ENCODE data around the gene RELT.

DNA sequence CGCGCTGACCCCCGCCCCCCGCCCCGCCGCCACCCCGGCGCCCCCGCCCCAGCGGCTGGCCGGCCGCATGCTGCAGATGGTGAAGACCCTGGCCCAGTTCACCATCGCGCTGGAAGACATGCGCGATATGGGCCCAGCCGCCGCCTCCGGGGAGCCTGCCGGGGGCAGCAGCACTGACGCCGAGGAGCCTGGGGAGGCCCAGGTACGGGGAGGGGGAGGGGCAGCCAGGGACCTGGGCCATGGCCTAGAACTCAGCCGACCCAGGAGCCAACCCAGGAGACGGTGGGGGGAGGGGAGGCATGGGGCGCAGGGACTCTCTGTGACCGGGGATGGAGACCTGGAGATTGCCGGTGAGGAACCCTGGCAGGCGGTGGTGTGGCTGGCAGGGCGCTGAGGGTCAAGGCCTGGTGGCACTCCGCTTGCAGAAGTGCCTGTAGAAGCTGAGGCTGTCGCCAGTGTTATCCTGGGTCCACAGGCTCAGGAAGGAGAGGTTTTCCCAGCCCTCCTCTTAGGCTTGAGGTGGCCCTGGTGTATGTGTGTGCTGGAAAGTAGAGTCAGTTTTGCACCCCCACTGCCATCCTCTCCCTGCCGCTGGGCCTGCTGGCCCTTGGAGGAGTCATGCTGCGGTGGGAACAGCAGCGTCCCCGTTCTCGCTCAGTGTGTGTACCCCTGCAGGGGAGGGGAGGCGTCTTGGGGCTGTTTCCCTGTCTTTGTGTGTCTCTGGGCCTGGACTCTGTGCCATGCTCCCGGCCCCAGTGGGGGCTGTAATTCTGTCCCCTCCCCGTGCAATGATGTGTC, 32.9 kb upstream of the RELT start:
- TF ChIP-seq, protein P1, sequence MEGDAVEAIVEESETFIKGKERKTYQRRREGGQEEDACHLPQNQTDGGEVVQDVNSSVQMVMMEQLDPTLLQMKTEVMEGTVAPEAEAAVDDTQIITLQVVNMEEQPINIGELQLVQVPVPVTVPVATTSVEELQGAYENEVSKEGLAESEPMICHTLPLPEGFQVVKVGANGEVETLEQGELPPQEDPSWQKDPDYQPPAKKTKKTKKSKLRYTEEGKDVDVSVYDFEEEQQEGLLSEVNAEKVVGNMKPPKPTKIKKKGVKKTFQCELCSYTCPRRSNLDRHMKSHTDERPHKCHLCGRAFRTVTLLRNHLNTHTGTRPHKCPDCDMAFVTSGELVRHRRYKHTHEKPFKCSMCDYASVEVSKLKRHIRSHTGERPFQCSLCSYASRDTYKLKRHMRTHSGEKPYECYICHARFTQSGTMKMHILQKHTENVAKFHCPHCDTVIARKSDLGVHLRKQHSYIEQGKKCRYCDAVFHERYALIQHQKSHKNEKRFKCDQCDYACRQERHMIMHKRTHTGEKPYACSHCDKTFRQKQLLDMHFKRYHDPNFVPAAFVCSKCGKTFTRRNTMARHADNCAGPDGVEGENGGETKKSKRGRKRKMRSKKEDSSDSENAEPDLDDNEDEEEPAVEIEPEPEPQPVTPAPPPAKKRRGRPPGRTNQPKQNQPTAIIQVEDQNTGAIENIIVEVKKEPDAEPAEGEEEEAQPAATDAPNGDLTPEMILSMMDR (IDR thresholded peaks at IDR 0.05): no peak
- no peak for TF ChIP-seq EP300 (IDR thresholded peaks at IDR 0.05)
